ENCODE data around the gene H6PD.
A peak's percentile ranks its signal among the peaks of the same experiment; 100 is the strongest.

The H6PD gene

GRCh38 chr1:9204156-9204720, 30.3 kb upstream of the H6PD start:
- FAIRE-seq (no peak), DNase-seq (ENCODE audit: insufficient read length, low spot score) (no peak)

GRCh38 chr1:9207086-9207485, 27.5 kb upstream of the H6PD start:
- no peak for FAIRE-seq
- DNase-seq (ENCODE audit: insufficient read length, low spot score), result no peak

- no peak for DNase-seq (ENCODE audit: insufficient read length, low spot score)
- FAIRE-seq, result no peak
Measured at GRCh38 chr1:9207715-9208114, 26.9 kb upstream of the H6PD start.

- DNase-seq (ENCODE audit: insufficient read length, low spot score), result no peak
- FAIRE-seq, result no peak
Measured at GRCh38 chr1:9211291-9211811, 23.2 kb upstream of the H6PD start.

- no peak for DNase-seq (ENCODE audit: insufficient read length, low spot score)
- FAIRE-seq, result no peak
Measured at GRCh38 chr1:9212735-9213134, 21.8 kb upstream of the H6PD start.

GRCh38 chr1:9213956-9214355, 20.6 kb upstream of the H6PD start:
- FAIRE-seq (no peak), DNase-seq (ENCODE audit: insufficient read length, low spot score) (no peak)

GRCh38 chr1:9218917-9219316, 15.7 kb upstream of the H6PD start:
- no peak for DNase-seq (ENCODE audit: insufficient read length, low spot score)
- FAIRE-seq, result no peak

- FAIRE-seq (no peak), DNase-seq (ENCODE audit: insufficient read length, low spot score) (no peak)
Measured at GRCh38 chr1:9222846-9223625, 11.5 kb upstream of the H6PD start.

- no peak for DNase-seq (ENCODE audit: insufficient read length, low spot score)
- no peak for FAIRE-seq
Measured at GRCh38 chr1:9224664-9225410, 9.7 kb upstream of the H6PD start.

- no peak for FAIRE-seq
- no peak for DNase-seq (ENCODE audit: insufficient read length, low spot score)
Measured at GRCh38 chr1:9225411-9225785, 9.2 kb upstream of the H6PD start.

- FAIRE-seq (no peak), DNase-seq (ENCODE audit: insufficient read length, low spot score) (no peak)
Measured at GRCh38 chr1:9228609-9229008, 6.0 kb upstream of the H6PD start.

GRCh38 chr1:9229549-9229948, 5.0 kb upstream of the H6PD start:
- DNase-seq (ENCODE audit: insufficient read length, low spot score) (no peak), FAIRE-seq (no peak)

- DNase-seq (ENCODE audit: insufficient read length, low spot score), result no peak
- no peak for FAIRE-seq
Measured at GRCh38 chr1:9230869-9231533, 3.6 kb upstream of the H6PD start.

- FAIRE-seq, result no peak
- no peak for DNase-seq (ENCODE audit: insufficient read length, low spot score)
Measured at GRCh38 chr1:9231648-9232332, 2.8 kb upstream of the H6PD start.

GRCh38 chr1:9233241-9233941, 1.2 kb upstream of the H6PD start:
- FAIRE-seq, result no peak
- DNase-seq (ENCODE audit: insufficient read length, low spot score), result no peak

GRCh38 chr1:9233942-9234222, 692 bp upstream of the H6PD start:
- FAIRE-seq, result no peak
- no peak for DNase-seq (ENCODE audit: insufficient read length, low spot score)

GRCh38 chr1:9235096-9235459, 504 bp downstream of the H6PD start:
- DNase-seq (ENCODE audit: insufficient read length, low spot score), result peak; percentile 45
- FAIRE-seq, result no peak

- DNase-seq (ENCODE audit: insufficient read length, low spot score) (no peak), FAIRE-seq (peak; percentile 23)
Measured at GRCh38 chr1:9235560-9235959, 986 bp downstream of the H6PD start.

- FAIRE-seq (no peak), DNase-seq (ENCODE audit: insufficient read length, low spot score) (no peak)
Measured at GRCh38 chr1:9238134-9238533, 3.6 kb downstream of the H6PD start.

- DNase-seq (ENCODE audit: insufficient read length, low spot score), result no peak
Measured at GRCh38 chr1:9238550-9238949, 4.0 kb downstream of the H6PD start.

More at GRCh38 chr1:9238550-9238949, 4.0 kb downstream of the H6PD start:
- FAIRE-seq, result no peak
